Nephron (organoid): ENCODE data around the gene DDX49.
A peak's percentile ranks its signal among the peaks of the same experiment; 100 is the strongest.

Source experiments
- H3K27ac Mint-ChIP-seq, 3 experiments: 2 replicates each; pipeline ENCODE4 v1.8.0; 2020; ENCODE audit warnings: mixed read lengths in 3 of 3, mild to moderate bottlenecking in 2 of 3, moderate library complexity in 1 of 3
- H3K27me3 Mint-ChIP-seq: 2 replicates; pipeline ENCODE4 v1.8.0; 2021; ENCODE audit warnings: low read depth, mild to moderate bottlenecking, moderate library complexity, mixed read lengths
- H3K36me3 Mint-ChIP-seq: 2 replicates; pipeline ENCODE4 v1.8.0; 2020; ENCODE audit warnings: low read depth, mixed read lengths
- H3K4me1 Mint-ChIP-seq: 2 replicates; pipeline ENCODE4 v1.8.0; 2020; ENCODE audit warnings: mixed read lengths
- H3K4me3 Mint-ChIP-seq, 3 experiments: 2 replicates each; pipeline ENCODE4 v1.8.0; 2020; ENCODE audit warnings: mild to moderate bottlenecking in 3 of 3, mixed read lengths in 3 of 3, moderate library complexity in 2 of 3
- H3K9me3 Mint-ChIP-seq: 2 replicates; pipeline ENCODE4 v1.8.0; 2020; ENCODE audit warnings: mixed read lengths
- CTCF ChIP-seq, 3 experiments: fragments of 200-600 bp; sonication (generic); IDR thresholded peaks; one replicate each; pipeline ENCODE4 v1.5.0; 2021; ENCODE audit warnings: antibody characterized with exemption in 3 of 3; ENCODE audit not compliant: unreplicated experiment in 3 of 3

Gene DDX49

GRCh38 chr19:18942692-18943091 is 23.2 kb downstream of the DDX49 start:
- Mint-ChIP-seq H3K4me3 (peak overlapping the region; percentile 76 to 83 (median 77)), H3K9me3 (no peaks in the 10 kb centered on the region), H3K36me3 (peaks cover 16% of the 10 kb centered on the region)

GRCh38 chr19:18943465-18943864 is 23.9 kb downstream of the DDX49 start:
- Mint-ChIP-seq H3K36me3 (peaks cover 9% of the 10 kb centered on the region), H3K9me3 (no peaks in the 10 kb centered on the region), H3K4me3 (peak overlapping the region; percentile 35 to 65 (median 52)), H3K4me1 (peaks cover 8% of the 10 kb centered on the region), H3K27me3 (no peaks in the 10 kb centered on the region), H3K27ac (no peak overlapping the region)
- TF ChIP-seq CTCF (IDR thresholded peaks at IDR 0.05; ENCODE audit: unreplicated experiment in 3 of 3) = no peak

More at GRCh38 chr19:18942692-18943091, 23.2 kb downstream of the DDX49 start:
- H3K27me3 Mint-ChIP-seq = no peaks in the 10 kb centered on the region
- H3K4me1 Mint-ChIP-seq = peaks cover 8% of the 10 kb centered on the region
- H3K27ac Mint-ChIP-seq = peak overlapping the region in 1 of 3 experiments; percentile 38
- no peak for TF ChIP-seq CTCF (IDR thresholded peaks at IDR 0.05; ENCODE audit: unreplicated experiment in 3 of 3)

- Mint-ChIP-seq H3K36me3 (peaks cover 5% of the 10 kb centered on the region), H3K4me3 (no peak overlapping the region), H3K9me3 (no peaks in the 10 kb centered on the region), H3K27ac (no peak overlapping the region), H3K4me1 (peaks cover 5% of the 10 kb centered on the region), H3K27me3 (no peaks in the 10 kb centered on the region)
- no peak for TF ChIP-seq CTCF (IDR thresholded peaks at IDR 0.05; ENCODE audit: unreplicated experiment in 3 of 3)
Measured at GRCh38 chr19:18945297-18945696, 25.8 kb downstream of the DDX49 start.

- Mint-ChIP-seq H3K36me3 (peaks cover 5% of the 10 kb centered on the region), H3K27me3 (no peaks in the 10 kb centered on the region), H3K4me3 (no peak overlapping the region)
Measured at GRCh38 chr19:18946335-18946734, 26.8 kb downstream of the DDX49 start.

GRCh38 chr19:18946918-18947317 is 27.4 kb downstream of the DDX49 start:
- Mint-ChIP-seq H3K36me3 (peaks cover 5% of the 10 kb centered on the region), H3K4me3 (no peak overlapping the region), H3K27ac (no peak overlapping the region), H3K9me3 (no peaks in the 10 kb centered on the region), H3K27me3 (no peaks in the 10 kb centered on the region), H3K4me1 (no peaks in the 10 kb centered on the region)
- no peak for TF ChIP-seq CTCF (IDR thresholded peaks at IDR 0.05; ENCODE audit: unreplicated experiment in 3 of 3)

More at GRCh38 chr19:18946335-18946734, 26.8 kb downstream of the DDX49 start:
- H3K4me1 Mint-ChIP-seq = peaks cover 4% of the 10 kb centered on the region
- no peaks in the 10 kb centered on the region for H3K9me3 Mint-ChIP-seq
- no peak for TF ChIP-seq CTCF (IDR thresholded peaks at IDR 0.05; ENCODE audit: unreplicated experiment in 3 of 3)
- no peak overlapping the region for H3K27ac Mint-ChIP-seq
